HepG2 (cell line): ENCODE measurements around the gene NT5C. TPM values are rescaled to one million over a fixed set of nuclear protein-coding genes. Genes with fewer than 3 reads are reported as not detected.

ENCODE experiments used
- AHR ChIP-seq: IDR thresholded peaks from 2 replicates; pipeline ENCODE4 v1.6.1; 2018; ENCODE audit warnings: missing genetic modification reagents, missing compliant biosample characterization
- ATAD3A ChIP-seq: sonication (generic); formaldehyde crosslinking; IDR thresholded peaks from 2 replicates; pipeline ENCODE4 v1.4.0; 2020; ENCODE audit warnings: missing genetic modification reagents
- ELF3 ChIP-seq: IDR thresholded peaks from 2 replicates; pipeline ENCODE4 v1.6.1; 2016; ENCODE audit warnings: missing genetic modification reagents, missing compliant biosample characterization
- KLF12 ChIP-seq: sonication (generic); formaldehyde crosslinking; IDR thresholded peaks from 2 replicates; pipeline ENCODE4 v1.4.0; 2020; ENCODE audit warnings: missing genetic modification reagents, borderline replicate concordance
- NKX3-1 ChIP-seq: sonication (generic); formaldehyde crosslinking; IDR thresholded peaks from 2 replicates; pipeline ENCODE4 v1.5.0; 2020; ENCODE audit warnings: missing genetic modification reagents
- NR1H2 ChIP-seq: sonication (generic); formaldehyde crosslinking; IDR thresholded peaks from 2 replicates; pipeline ENCODE4 v1.8.1; 2022; ENCODE audit warnings: low read depth, missing genetic modification reagents, borderline replicate concordance
- NR3C1 ChIP-seq: sonication (generic); formaldehyde crosslinking; IDR thresholded peaks from 2 replicates; pipeline ENCODE4 v1.4.0; 2020; ENCODE audit warnings: missing genetic modification reagents
- RORA ChIP-seq: sonication (generic); formaldehyde crosslinking; IDR thresholded peaks from 2 replicates; pipeline ENCODE4 v1.5.0; 2020; ENCODE audit warnings: mild to moderate bottlenecking, missing genetic modification reagents, moderate library complexity
- SALL2 ChIP-seq: sonication (generic); formaldehyde crosslinking; IDR thresholded peaks from 2 replicates; pipeline ENCODE4 v1.8.1; 2023; ENCODE audit warnings: mild to moderate bottlenecking, missing genetic modification reagents, inconsistent platforms
- SETDB1 ChIP-seq: sonication (generic); formaldehyde crosslinking; IDR thresholded peaks from 2 replicates; pipeline ENCODE4 v1.5.1; 2020; ENCODE audit warnings: missing genetic modification reagents, mild to moderate bottlenecking, borderline replicate concordance
- SIX1 ChIP-seq: sonication (generic); formaldehyde crosslinking; IDR thresholded peaks from 2 replicates; pipeline ENCODE4 v1.4.0; 2020; ENCODE audit warnings: missing genetic modification reagents, borderline replicate concordance
- THYN1 ChIP-seq: sonication (generic); formaldehyde crosslinking; IDR thresholded peaks from 2 replicates; pipeline ENCODE4 v1.8.1; 2023; ENCODE audit warnings: low read depth, mild to moderate bottlenecking, moderate library complexity, missing genetic modification reagents, borderline replicate concordance
- XRCC5 ChIP-seq: fragments of 200-400 bp; formaldehyde crosslinking; optimal IDR thresholded peaks from 2 replicates; pipeline ENCODE3; 2017; ENCODE audit warnings: mild to moderate bottlenecking, low read length
- ZNF17 ChIP-seq: sonication (generic); formaldehyde crosslinking; IDR thresholded peaks from 2 replicates; pipeline ENCODE4 v1.5.0; 2020; ENCODE audit warnings: mild to moderate bottlenecking, missing genetic modification reagents
- ZNF256 ChIP-seq: sonication (generic); formaldehyde crosslinking; conservative IDR thresholded peaks from 2 replicates; pipeline ENCODE4 v1.4.0; 2020; ENCODE audit warnings: missing genetic modification reagents
- ZNF343 ChIP-seq: sonication (generic); formaldehyde crosslinking; IDR thresholded peaks from 2 replicates; pipeline ENCODE4 v1.4.0; 2020; ENCODE audit warnings: mild to moderate bottlenecking, missing genetic modification reagents
- ZNF780A ChIP-seq: sonication (generic); formaldehyde crosslinking; IDR thresholded peaks from 2 replicates; pipeline ENCODE4 v1.8.0; 2022; ENCODE audit warnings: mild to moderate bottlenecking, missing genetic modification reagents, moderate library complexity
- polyA plus RNA-seq, 8 experiments: library from polyadenylated mRNA; depleted of rRNA in 3 of 8; stranded (reverse) in 7 of 8; unstranded in 1 of 8; fragments of >200 nt; fragmentation: Illumina TruSeq in 4 of 8; extraction: Trizol in 4 of 8; gene quantifications; 2 replicates each; pipeline versions ENCODE4 v1.2.1 to v1.2.3, GENCODE V29; 2011 to 2016; ENCODE audit warnings: low read depth in 4 of 8, missing spikeins in 1 of 8, mixed read lengths in 1 of 8; ENCODE audit not compliant: insufficient read depth in 1 of 8
- total RNA-seq, 5 experiments: library from RNA; depleted of rRNA; stranded (reverse); fragments of >200 nt; fragmentation: Illumina TruSeq; extraction: Trizol; gene quantifications; 2 replicates each; pipeline ENCODE4 v1.2.3, GENCODE V29; 2016; ENCODE audit warnings: low read depth in 1 of 5
- TF ChIP-seq, protein P1 (sequence below): sonication (generic); formaldehyde crosslinking; IDR thresholded peaks from 2 replicates; pipeline ENCODE4 v1.5.0; 2020; ENCODE audit warnings: mild to moderate bottlenecking, missing genetic modification reagents
- TF ChIP-seq, protein P2 (sequence below): sonication (generic); formaldehyde crosslinking; IDR thresholded peaks from 2 replicates; pipeline ENCODE4 v1.4.0; 2020; ENCODE audit warnings: missing genetic modification reagents, low read depth, mild to moderate bottlenecking, borderline replicate concordance
- TF ChIP-seq, protein P3 (sequence below): sonication (generic); formaldehyde crosslinking; IDR thresholded peaks from 2 replicates; pipeline ENCODE4 v1.5.0; 2020; ENCODE audit warnings: missing genetic modification reagents, mild to moderate bottlenecking, borderline replicate concordance
- TF ChIP-seq, protein P4 (sequence below): sonication (generic); formaldehyde crosslinking; IDR thresholded peaks from 2 replicates; pipeline ENCODE4 v1.9.0; 2021; ENCODE audit warnings: missing genetic modification reagents, borderline replicate concordance
- TF ChIP-seq, protein P5 (sequence below): sonication (generic); formaldehyde crosslinking; IDR thresholded peaks from 2 replicates; pipeline ENCODE4 v1.4.0; 2020; ENCODE audit warnings: mild to moderate bottlenecking, missing genetic modification reagents

Gene NT5C
- total and polyA plus RNA-seq, 2 of the 13 experiments (the other 11 are each of a cell fraction or from before 2014, with no cell fraction given) = 42.8 to 48.6 TPM

DNA sequence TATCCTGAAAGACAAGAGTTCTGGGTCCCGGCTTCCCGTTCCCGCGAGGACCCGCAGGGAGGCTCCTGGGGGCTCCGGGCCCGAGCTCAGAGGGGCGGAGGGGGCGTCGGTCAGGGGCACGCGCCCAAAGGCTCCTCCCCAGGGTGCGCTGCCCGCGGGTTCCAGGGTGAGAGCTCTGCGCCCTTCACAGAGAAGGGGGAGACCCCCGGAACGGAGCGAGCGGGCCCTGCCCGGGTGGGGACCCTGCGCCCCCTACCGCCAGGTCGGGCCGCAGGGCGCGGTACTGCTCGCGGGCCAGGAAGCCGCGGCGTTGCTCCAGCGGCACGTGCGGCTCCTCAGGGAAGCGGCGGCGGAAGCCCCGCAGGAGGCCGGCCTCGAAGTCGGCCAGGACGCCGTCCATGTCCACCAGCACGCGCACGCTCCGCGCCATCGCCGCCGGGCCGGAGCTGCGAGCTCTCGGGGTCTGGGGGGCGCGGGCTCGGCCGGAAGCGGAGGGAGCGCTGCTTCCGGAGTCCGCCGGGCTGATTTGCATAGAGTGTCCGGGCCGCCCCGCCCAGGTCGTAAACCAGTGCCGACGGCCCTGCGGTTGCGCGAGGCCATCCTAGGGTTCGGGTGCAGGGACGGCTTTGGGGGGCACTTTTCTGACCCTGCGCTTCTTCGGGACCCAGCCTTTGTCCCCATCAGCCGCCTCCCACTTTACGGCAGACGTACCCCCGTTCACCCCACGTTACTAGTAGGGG lies at the start of gene NT5C (continued):
- TF ChIP-seq, protein P1, sequence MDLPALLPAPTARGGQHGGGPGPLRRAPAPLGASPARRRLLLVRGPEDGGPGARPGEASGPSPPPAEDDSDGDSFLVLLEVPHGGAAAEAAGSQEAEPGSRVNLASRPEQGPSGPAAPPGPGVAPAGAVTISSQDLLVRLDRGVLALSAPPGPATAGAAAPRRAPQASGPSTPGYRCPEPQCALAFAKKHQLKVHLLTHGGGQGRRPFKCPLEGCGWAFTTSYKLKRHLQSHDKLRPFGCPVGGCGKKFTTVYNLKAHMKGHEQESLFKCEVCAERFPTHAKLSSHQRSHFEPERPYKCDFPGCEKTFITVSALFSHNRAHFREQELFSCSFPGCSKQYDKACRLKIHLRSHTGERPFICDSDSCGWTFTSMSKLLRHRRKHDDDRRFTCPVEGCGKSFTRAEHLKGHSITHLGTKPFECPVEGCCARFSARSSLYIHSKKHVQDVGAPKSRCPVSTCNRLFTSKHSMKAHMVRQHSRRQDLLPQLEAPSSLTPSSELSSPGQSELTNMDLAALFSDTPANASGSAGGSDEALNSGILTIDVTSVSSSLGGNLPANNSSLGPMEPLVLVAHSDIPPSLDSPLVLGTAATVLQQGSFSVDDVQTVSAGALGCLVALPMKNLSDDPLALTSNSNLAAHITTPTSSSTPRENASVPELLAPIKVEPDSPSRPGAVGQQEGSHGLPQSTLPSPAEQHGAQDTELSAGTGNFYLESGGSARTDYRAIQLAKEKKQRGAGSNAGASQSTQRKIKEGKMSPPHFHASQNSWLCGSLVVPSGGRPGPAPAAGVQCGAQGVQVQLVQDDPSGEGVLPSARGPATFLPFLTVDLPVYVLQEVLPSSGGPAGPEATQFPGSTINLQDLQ (CRISPR knock-in tag) = peak; percentile 95; the same call in 1 of the 2 replicates
- TF ChIP-seq SIX1 (CRISPR knock-in tag) (no peak; the same call in 1 of the 2 replicates), ZNF780A (CRISPR knock-in tag) (no peak), RORA (CRISPR knock-in tag) (no peak), ELF3 (CRISPR knock-in tag) (peak; percentile 80), NKX3-1 (CRISPR knock-in tag) (peak; percentile 28; the same call in 1 of the 2 replicates), ZNF256 (CRISPR knock-in tag) (0 out of 2 replicates have a peak, but pooled peaks have one; percentile 40), NR1H2 (CRISPR knock-in tag) (peak; percentile 94), ATAD3A (CRISPR knock-in tag) (no peak), ZNF343 (CRISPR knock-in tag) (peak; percentile 87; the same call in 1 of the 2 replicates), KLF12 (CRISPR knock-in tag) (peak; percentile 89; the same call in 1 of the 2 replicates), SALL2 (CRISPR knock-in tag) (peak; percentile 94), ZNF17 (no peak), XRCC5 (peak; percentile 75), NR3C1 (CRISPR knock-in tag) (no peak), AHR (peak; percentile 71; the same call in 1 of the 2 replicates), THYN1 (no peak), SETDB1 (CRISPR knock-in tag) (no peak)
- TF ChIP-seq, protein P2, sequence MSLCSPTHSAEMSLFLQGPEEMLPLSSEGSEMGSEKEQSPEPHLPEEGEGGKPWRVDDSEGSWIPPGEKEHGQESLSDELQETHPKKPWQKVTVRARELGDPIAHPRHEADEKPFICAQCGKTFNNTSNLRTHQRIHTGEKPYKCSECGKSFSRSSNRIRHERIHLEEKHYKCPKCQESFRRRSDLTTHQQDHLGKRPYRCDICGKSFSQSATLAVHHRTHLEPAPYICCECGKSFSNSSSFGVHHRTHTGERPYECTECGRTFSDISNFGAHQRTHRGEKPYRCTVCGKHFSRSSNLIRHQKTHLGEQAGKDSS (CRISPR knock-in tag) = no peak; the same call in 1 of the 2 replicates
- TF ChIP-seq, protein P3, sequence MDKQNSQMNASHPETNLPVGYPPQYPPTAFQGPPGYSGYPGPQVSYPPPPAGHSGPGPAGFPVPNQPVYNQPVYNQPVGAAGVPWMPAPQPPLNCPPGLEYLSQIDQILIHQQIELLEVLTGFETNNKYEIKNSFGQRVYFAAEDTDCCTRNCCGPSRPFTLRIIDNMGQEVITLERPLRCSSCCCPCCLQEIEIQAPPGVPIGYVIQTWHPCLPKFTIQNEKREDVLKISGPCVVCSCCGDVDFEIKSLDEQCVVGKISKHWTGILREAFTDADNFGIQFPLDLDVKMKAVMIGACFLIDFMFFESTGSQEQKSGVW (CRISPR knock-in tag) = peak; percentile 72; the same call in 1 of the 2 replicates
- TF ChIP-seq, protein P4, sequence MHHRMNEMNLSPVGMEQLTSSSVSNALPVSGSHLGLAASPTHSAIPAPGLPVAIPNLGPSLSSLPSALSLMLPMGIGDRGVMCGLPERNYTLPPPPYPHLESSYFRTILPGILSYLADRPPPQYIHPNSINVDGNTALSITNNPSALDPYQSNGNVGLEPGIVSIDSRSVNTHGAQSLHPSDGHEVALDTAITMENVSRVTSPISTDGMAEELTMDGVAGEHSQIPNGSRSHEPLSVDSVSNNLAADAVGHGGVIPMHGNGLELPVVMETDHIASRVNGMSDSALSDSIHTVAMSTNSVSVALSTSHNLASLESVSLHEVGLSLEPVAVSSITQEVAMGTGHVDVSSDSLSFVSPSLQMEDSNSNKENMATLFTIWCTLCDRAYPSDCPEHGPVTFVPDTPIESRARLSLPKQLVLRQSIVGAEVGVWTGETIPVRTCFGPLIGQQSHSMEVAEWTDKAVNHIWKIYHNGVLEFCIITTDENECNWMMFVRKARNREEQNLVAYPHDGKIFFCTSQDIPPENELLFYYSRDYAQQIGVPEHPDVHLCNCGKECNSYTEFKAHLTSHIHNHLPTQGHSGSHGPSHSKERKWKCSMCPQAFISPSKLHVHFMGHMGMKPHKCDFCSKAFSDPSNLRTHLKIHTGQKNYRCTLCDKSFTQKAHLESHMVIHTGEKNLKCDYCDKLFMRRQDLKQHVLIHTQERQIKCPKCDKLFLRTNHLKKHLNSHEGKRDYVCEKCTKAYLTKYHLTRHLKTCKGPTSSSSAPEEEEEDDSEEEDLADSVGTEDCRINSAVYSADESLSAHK (CRISPR knock-in tag) = 0 out of 2 replicates have a peak, but pooled peaks have one; percentile 77
- TF ChIP-seq, protein P5, sequence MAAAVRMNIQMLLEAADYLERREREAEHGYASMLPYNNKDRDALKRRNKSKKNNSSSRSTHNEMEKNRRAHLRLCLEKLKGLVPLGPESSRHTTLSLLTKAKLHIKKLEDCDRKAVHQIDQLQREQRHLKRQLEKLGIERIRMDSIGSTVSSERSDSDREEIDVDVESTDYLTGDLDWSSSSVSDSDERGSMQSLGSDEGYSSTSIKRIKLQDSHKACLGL (CRISPR knock-in tag) = peak; percentile 68
